Left hindlimb (tissue), 1 donor: ENCODE results near the gene GCN1.

Experiments
- DNase-seq: peaks from one replicate; pipeline ENCODE4 v3.0.0-alpha.2; 2018

Gene GCN1

DNA sequence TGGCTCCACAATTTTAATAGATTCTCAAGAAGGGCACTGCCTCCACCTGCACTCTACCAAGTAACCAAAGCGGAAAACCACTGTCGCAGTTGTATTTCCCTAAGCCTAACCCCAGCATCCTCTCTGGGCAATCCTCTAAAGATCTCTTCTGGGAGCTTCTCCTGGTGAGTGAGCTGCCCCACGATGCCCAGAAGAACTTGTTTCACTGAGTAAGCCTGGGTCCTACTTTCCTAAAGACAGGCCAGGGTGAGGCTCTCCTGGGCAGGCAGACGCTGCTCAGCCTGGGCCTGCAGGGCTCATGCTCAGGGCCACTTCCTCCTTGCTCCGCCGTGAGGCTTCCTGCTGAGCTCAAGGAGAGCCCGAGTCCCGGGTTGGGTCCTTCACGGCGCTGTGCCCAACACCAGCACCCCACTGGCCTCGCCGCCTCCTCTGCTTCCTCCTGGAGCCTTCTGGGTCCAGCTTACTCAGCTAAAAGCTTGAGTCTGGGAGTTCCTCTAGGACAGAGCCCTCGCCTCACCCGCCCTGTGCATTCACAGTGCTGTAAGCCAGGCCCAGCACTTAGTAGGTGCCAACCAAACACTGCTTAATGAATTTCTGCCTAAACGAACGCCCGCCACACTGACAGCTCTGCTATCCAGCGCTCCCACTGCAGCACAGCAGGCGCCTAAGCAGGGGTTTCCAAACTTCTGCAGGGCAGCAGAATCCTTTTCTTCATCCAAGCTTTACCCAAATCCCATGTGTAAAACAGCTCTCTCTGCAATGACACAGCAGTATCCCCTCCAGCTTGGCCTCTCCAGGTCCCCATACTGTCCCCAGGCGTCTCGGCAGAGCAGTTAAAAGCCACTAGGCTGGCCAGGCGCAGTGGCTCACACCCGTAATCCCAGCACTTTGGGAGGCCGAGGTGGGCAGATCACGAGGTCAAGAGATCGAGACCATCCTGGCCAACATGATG, 83.7 kb downstream of the GCN1 start:
- no peak for DNase-seq

DNA sequence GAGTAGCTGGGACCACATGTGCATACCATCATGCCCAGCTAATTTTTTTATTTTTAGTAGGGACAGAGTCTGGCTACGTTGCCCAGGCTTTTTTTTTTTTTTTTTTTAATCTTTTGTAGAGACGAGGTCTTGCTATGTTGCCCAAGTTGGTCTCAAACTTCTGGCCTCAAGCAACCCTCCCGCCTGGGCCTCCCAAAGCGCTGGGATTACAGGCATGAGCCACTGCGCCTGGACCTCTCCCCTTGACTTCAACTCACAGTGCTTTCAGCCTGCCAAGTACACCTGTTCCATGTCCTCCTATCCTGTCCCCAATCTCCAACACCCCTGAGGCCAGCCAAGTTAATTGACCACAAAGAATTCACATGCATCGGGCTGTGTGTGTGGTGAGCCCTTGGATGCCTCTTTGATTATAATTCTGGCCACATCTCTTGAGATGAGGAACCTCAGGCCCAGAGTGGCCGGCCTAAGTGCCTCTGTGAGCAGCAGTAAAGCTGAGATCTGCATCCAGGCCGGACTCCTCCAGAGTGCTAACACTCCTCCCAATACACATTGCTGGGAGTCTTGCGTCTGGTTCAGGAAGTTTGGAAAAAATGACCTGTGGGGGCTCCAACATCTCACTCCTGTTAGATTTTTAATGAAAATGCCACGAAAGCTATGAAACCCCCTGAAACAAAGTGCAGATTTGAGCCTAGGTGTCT, 84.8 kb downstream of the GCN1 start:
- DNase-seq, result no peak

DNA sequence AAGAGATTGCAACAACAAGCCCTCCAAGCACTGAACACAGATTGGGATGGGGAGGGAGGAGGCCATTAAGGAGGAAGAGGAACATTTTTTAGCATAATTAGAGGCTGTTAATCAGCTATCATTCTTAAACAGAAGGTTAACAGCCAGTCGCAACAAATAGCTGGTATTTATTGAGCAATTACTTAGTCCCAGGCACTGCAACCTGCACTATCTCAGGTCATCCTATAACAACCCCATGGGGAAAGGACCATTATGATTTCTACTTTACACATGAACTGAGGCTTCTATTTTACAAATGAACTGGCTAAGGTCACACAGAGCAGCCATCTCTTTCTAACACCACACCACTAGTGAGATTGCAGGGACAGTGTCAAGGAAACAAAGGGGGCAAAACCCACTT, 88.4 kb downstream of the GCN1 start:
- DNase-seq, result no peak

DNA sequence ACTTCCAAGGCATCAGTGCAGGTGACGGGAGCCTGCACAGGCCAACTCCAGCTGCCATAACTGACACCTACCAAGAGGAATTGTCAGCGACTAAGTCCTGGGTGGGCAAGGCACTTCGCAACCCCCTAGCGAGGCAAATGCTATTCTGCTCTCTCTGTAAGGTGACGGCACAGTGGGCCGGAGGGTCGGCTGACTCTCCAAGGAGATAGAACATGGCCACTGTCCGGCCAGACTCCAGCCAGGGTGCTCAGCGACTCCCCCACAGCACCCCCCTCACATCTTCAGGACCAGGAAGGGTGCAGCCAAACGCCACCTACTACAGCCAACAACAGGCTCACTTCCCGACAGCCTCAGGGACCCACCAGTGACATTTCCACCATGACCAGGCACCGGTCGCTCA, 91.1 kb downstream of the GCN1 start:
- DNase-seq, result no peak

GRCh38 chr12:120103044-120103338, 91.5 kb downstream of the GCN1 start:
- no peak for DNase-seq

DNA sequence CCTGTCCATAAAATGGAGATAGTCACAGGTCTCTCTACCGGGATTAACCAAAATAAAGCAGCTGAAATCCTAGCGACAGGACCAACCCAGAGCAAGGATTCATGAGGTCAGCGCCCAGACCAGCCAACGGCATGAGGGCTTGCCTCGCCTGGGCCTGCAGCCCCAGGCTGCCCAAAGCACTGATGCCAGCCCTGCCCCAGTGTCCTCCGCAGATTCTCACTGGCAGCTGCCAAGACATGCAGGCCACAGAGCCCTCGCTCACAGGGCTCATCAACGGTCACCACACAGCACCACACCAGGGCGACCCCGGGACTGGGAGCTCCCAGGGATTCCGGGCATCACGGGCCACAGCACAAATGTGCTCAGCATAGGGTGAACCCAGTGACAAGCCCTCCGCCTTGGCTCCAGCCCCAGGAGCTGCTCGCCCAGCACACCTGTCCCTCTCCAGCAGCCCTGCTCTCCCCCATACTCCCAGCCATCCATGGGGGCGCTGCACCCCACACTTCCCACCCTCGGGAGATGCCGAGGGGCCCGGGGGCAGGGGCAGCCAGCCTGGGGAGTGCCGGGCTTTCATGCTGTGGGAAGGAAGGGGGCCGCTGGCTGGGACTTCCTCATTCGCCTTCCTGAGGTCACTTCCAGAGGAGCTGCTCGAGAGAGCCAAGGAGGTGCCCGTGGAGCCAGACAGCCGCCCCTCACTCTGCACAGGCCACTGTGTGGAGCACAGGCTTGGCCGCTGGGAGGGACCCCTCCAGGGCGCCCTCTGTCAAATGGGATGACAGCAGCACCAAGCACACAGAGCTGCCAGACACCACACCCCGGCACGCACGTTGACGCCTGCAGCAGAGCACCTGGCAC, 92.1 kb downstream of the GCN1 start:
- DNase-seq, result no peak

- no peak for DNase-seq
These were observed 92.9 kb downstream of the GCN1 start for GRCh38 chr12:120101617-120102016.

DNA sequence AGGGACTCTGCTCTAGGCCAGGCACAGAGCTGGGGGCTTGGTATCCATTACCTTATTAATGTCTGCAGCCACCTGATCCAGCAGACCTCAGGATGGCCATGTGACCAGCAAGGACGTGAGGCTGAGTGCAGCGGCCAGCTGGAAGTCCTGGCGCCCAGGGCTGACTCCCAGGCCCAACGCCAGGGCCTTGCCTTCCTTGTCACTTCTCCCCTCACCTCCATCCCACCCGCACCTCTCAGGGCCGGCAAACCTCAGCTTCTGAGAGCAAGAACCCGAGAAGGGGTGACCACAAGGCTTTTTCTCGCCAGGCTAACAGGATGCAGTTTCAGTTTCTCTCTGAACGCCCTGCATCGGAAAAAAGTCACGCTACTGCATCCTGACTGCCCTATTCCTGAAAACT, 93.3 kb downstream of the GCN1 start:
- DNase-seq, result no peak

DNA sequence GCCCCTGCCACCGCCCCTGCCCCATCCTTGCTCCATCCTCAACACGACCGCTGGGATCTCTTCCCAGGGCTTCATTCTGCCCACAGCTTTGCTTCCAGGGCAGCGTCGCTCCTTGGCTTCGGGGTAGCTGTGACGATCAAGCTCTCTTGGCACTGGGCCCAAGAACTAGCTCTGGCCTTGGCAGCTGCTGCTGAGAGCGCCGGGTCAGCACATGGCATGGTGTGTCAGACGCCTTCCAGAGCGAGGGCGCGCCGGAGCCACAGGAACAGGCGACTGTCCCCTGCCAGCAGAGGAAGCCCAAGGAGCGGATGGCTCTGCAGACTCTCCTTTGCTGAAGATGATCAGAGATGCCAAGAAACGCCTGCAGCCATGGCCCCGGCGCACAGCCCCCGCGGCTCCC, 93.9 kb downstream of the GCN1 start:
- no peak for DNase-seq

DNA sequence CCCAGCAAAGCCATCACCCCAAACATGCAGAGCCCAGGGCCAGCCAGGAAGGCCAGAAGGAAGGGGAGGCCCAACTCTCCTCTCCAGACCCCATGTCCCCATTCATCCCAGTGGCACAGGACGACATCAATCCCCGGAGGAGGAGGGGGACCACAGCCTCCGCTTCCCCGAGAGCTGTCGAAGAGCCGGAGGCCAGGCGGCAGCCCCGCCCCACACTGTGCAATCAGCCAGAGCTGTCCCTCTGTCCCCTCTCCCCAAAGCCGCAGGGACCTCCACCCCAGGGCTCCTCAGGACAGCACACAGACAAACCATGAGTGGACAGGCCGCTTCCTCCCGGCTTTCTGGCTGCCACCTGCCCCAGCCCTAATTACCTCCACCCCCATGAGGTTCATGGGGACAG, 94.8 kb downstream of the GCN1 start:
- DNase-seq, result no peak

DNA sequence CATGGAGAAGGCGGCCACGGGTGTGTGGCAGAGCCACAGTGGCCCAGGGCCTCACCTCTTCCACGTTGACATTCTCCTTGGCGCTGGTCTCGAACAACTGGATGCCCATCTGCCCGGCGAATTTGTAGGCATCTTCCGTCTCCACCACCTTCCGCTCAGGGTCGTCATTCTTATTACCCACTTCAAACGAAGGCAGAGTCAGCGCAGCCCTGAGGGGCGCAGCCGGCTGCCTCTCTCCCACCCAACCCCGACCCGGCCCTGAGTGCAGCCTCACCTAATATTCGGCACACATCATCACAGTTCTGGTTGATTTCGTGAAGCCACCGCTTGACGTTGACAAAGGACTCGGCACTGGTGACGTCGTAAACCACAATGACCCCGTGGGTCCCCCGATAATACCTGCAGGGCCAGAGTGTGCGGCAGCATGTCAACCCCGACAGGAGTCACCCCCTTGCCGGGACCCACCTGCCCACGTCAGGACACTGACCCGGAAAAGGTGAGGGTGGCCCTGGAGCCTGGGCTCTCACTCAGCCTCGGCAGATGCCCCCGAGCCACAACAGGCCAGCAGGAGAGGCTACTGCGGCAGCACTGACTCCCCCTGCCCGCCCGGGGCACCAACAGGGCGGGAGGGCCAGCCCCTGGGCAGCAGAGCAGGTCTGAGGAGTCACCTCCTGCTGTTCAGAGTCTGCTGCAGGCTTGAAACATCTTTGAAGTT, 95.6 kb downstream of the GCN1 start:
- DNase-seq, result no peak

DNA sequence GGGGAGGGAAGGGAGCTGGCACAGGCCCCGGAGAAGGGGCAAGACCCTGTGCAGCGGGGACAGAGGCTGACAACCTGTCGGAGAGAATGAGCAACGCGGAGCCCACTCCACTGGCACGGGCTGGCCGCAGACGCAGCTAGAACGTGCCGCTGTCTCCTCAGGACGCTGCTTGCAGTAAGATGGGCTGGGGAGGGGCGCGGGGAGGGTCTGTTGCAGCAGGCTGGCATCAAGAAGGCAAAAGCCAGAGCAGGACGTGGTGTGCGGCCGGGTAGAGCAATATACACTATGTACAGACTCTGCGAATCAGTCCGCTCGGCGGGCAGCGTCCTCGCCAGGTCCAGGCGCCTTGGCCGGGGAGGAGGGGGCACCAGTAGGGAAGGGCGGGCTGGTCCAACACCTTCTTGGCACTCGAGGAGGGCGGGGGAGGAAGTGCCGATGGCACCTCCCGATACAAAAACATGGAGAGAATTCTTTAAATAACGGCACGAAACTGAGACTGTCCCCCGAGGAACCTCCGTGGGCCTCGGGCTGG, 97.8 kb downstream of the GCN1 start:
- DNase-seq, result no peak

DNA sequence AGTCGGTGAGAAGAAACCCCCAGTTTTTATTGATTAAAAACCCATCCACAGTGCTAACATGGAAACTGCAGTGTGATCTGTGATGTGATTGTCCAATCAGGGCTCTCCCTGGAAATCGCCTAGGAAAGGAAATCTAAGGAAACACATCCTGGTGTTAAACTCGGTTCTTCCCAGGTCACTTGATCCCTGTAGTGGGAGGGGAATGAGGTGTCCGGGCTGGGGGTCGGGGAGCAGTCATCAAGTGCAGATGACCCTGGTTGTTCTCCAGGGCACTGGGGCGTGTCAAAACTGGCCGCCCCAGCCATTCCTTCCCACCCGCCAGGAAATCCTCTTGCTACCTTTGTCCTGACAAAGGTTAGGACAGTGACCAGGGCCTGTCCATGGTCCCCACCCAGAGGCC, 98.8 kb downstream of the GCN1 start:
- DNase-seq, result no peak

DNA sequence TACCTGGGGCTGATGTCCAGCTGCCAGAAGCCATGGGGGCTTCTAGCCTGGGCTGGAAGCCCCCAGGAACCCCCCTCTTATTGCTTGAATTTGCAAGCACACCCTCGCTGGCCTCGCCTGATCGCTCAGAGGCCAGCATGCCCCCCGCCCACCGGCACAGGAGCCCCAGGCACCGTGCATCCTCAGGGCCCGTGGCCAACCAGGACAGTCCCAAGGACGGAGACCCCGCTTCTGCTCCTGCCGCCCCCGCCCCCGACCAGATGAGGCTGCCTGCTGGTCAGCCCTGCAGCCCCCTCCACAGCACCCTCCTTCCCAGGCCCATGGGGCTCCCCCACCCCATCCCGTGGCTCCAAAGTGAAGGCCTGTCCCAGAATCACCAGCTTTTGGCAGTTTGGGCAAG, 99.2 kb downstream of the GCN1 start:
- DNase-seq, result no peak

- DNase-seq, result no peak
These were observed 100.0 kb downstream of the GCN1 start for GRCh38 chr12:120094485-120094884.

DNA sequence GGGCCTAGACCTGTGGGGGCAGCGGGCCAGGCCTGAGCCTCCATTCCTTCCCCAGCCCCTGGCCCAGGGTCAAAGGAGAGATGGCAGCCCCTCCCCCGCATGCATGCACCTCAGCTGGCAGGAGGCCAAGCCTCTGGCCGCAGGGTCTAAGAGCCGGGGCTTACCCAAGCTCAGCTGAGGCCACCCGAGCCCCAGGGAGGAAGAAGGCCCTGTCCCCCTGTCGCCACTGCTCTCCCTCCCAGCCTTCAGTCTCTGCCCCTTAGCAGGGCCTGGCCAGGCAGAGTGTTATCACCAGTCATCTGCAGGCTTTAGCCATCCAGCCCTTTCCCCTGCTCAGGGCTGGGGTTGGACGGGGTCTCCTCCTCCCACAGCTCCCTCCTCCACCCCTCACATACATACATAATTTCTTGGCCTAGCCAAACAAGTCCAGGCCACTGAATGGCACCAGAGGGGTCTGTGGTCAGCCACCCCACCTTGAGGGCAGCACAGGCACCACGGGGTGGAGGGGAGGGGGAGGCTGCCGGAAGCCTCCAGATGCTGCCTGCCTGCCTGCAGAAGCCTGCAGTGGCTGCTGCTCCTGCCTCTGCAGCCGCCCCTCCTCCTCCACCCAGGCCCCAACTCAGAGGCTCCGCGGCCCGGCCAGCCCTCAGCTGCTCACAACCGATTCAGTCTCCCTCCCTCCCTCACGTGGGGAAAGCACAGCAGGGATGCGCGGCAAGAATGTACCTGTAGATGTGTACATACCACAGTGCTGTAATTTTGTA, 100.7 kb downstream of the GCN1 start:
- DNase-seq, result no peak

- DNase-seq, result no peak
These were observed 101.3 kb downstream of the GCN1 start for GRCh38 chr12:120093336-120093591.

DNA sequence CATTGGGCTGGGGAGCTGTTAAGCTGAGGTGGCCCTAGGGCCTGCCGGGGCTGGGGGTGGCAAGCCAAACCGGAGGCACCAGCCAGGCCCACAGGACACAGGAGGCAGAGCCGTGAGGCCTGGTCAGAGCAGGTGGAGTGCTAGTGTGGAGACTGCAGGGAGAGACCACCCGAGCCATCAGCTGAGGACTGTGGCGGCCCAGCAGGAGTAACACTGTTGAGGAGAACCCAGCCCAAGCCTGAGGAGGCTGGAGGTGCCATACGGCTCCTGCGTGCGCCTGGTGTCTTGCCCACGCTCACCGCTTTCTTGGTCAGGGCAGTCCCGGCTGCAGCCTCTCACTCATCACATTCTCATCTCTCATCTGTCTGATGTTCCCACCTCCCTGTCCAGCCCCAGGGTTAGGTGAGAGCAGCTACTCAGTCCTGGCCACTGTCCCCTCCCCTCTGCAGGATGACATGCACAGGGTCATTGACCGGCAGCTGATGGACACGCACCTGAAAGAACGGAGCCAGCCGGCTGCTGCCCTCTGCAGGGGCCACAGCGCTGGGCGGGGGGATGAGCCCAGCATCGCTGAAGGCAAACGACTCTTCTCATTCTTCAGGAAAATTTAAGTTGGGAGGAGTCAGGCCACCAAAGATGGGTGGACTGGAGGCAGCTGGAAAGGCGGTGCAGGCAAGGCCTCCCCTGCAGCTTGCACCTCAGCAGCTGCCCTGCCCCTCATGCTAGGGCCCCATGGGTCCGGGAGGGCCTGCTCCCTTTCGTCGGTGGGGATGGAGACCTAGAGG, 101.8 kb downstream of the GCN1 start:
- no peak for DNase-seq

DNA sequence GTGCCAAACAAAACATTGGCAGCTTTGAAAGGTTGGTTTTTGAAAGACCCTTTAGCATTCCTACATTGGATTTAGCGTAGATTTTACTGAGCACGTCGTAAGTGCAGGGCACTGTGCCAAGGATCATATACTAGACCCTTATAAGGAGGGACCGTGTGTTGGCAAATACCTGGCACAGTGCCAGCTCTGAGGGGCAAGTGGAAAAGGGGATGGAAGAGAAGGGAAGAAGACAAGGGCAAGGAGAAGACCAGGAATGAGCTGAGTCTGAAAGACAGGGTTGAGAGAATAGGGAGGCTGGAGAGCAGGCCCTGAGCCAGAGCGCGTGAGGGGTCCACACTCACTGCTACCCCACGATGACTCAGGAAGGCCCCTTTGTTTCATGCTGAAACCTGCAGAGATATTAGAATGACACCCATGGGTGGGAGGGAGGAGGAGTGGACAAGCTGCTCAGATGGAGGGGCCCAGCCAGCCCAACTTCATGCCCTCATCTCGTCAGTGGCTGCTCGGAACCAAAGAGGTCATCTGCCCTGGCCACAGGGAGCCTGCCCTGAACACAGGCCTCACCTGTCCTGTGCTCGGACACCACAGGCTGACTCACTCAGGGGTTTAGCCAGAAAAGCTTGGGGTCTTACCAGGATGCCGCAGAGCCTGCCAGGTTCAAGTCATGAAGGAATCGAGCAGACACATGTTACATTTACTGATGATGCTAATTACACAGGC, 103.0 kb downstream of the GCN1 start:
- DNase-seq, result no peak

- no peak for DNase-seq
These were observed 103.8 kb downstream of the GCN1 start for GRCh38 chr12:120090626-120091295.
